Gastrocnemius medialis (tissue), 4 donors: ENCODE measurements around the gene SLC16A9.

ENCODE experiments used
- POLR2A ChIP-seq, 2 donors: fragments of 450-650 bp; IDR thresholded peaks; one replicate each; pipeline ENCODE4 v1.6.1; 2017; ENCODE audit warnings: antibody characterized with exemption in 2 of 2, mild to moderate bottlenecking in 2 of 2, moderate library complexity in 2 of 2
- TF ChIP-seq, protein P1 (sequence below), 5 experiments: fragments of 450-650 bp in 3 of 5; fragments of 200-600 bp in 2 of 5; sonication (generic) in 2 of 5; IDR thresholded peaks in 4 of 5; conservative IDR thresholded peaks in 1 of 5; 1 replicate in 4 of 5; 2 replicates in 1 of 5; pipeline ENCODE4 v1.5.1; 2016 to 2019; ENCODE audit warnings: antibody characterized with exemption in 5 of 5, mild to moderate bottlenecking in 3 of 5, moderate library complexity in 3 of 5

DNA sequence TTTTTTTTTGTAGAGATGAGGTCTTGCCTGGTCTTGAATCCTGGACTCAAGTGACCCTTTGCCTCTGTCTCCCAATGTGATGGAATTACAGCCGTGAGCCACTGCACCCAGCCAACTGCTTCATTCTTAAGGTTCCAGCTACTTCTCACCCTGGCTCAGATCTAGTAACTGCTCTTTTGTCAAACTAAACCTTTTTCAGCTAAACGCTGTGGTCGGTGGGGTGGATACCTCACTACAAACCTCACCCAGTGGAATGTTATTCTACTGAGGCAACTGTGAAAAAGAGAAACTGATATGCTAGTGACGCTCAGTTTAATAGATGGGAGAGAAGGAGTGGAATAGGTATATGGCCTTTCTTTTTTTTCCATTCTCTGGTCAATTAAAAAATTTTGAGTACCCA lies 45.3 kb upstream of the SLC16A9 start:
- TF ChIP-seq POLR2A (IDR thresholded peaks at IDR 0.05), result no peak
- TF ChIP-seq, protein P1, sequence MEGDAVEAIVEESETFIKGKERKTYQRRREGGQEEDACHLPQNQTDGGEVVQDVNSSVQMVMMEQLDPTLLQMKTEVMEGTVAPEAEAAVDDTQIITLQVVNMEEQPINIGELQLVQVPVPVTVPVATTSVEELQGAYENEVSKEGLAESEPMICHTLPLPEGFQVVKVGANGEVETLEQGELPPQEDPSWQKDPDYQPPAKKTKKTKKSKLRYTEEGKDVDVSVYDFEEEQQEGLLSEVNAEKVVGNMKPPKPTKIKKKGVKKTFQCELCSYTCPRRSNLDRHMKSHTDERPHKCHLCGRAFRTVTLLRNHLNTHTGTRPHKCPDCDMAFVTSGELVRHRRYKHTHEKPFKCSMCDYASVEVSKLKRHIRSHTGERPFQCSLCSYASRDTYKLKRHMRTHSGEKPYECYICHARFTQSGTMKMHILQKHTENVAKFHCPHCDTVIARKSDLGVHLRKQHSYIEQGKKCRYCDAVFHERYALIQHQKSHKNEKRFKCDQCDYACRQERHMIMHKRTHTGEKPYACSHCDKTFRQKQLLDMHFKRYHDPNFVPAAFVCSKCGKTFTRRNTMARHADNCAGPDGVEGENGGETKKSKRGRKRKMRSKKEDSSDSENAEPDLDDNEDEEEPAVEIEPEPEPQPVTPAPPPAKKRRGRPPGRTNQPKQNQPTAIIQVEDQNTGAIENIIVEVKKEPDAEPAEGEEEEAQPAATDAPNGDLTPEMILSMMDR (IDR thresholded peaks at IDR 0.05 in 4 of 5, conservative IDR thresholded peaks at IDR 0.05 in 1 of 5), result no peak
